GM13976 (cell line): ENCODE measurements around the gene ADCYAP1R1.

ENCODE experiments used
- DNase-seq: peaks from one replicate; pipeline ENCODE4 v3.0.0; 2012; ENCODE audit warnings: low spot score
- in situ Hi-C: fragments of 300-500 bp; cut with MboI; formaldehyde crosslinking; loops from one replicate; pipeline ENCODE4 v1.12.0; 2022; ENCODE audit warnings: low sequenced_read_pairs, mixed read lengths, inconsistent platforms; ENCODE audit not compliant: unreplicated experiment
- TF ChIP-seq, protein P1 (sequence below): IDR thresholded peaks from 2 replicates; pipeline ENCODE4 v1.5.1; 2012; ENCODE audit warnings: borderline replicate concordance, mild to moderate bottlenecking; ENCODE audit not compliant: insufficient read depth; ENCODE audit errors: extremely low read depth, missing control alignments, control extremely low read depth

Gene ADCYAP1R1

DNA sequence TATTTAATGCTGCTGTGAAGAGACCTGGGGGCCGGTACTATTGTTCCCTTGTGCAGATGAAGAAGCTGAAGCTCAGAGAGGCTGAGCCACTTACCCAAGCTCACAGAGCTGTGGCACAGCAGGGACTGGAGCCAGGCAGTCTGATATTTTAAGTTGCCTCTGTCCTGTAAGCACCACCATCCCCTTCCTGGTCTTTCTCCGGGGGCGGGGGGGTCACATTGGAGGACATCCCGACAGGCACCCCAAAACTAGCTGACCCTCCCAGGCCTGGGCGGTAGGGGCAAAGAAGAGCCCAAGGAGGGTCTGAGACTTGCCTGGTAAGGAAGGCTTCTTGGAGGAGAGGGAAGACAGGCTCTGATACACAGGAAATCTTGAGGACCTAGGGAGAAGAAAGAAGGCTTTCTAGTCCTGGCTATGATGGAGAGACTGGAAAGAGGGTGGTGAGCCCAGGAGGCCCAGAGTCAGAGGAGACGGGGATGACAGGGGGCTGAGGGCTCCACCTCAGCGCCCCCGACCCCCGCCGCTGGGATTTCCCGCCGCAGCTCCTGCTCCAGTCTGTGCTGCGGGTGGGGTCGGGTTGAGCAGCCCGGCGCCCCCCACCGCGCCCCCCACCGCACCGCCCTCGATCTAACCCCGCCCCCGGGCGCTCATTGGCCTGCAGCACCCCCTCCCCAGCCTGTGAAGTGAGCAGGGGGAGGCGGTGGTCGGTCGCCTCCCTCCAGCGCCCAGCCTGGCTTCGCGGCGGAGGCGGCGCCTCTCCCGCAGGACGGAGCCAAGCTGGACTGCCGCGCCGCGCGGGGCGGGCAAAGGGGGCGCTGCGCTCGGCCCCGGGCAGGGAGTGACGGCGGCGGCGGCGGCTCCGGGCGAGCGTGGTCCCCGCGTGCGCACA lies at the start of gene ADCYAP1R1:
TSS of gene ADCYAP1R1 (plus strand) at position 711 of the 889 bp plus-strand sequence. CDS start 10,957 bp downstream, outside the sequence.
- DNase-seq, result no peak
- in situ Hi-C loops, result no loop called here
- TF ChIP-seq, protein P1, sequence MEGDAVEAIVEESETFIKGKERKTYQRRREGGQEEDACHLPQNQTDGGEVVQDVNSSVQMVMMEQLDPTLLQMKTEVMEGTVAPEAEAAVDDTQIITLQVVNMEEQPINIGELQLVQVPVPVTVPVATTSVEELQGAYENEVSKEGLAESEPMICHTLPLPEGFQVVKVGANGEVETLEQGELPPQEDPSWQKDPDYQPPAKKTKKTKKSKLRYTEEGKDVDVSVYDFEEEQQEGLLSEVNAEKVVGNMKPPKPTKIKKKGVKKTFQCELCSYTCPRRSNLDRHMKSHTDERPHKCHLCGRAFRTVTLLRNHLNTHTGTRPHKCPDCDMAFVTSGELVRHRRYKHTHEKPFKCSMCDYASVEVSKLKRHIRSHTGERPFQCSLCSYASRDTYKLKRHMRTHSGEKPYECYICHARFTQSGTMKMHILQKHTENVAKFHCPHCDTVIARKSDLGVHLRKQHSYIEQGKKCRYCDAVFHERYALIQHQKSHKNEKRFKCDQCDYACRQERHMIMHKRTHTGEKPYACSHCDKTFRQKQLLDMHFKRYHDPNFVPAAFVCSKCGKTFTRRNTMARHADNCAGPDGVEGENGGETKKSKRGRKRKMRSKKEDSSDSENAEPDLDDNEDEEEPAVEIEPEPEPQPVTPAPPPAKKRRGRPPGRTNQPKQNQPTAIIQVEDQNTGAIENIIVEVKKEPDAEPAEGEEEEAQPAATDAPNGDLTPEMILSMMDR, result no peak

- no peak for DNase-seq
- in situ Hi-C loops, result no loop called here
- TF ChIP-seq, protein P1, result no peak
Observed at GRCh38 chr7:31003097-31003496, 49.0 kb upstream of the ADCYAP1R1 start.

GRCh38 chr7:31003721-31004120 lies 48.4 kb upstream of the ADCYAP1R1 start:
- in situ Hi-C loops, result no loop called here
- DNase-seq, result no peak
- TF ChIP-seq, protein P1, result no peak

GRCh38 chr7:31004393-31004792 lies 47.7 kb upstream of the ADCYAP1R1 start:
- TF ChIP-seq, protein P1, result no peak
- DNase-seq, result no peak
- in situ Hi-C loops, result no loop called here

DNA sequence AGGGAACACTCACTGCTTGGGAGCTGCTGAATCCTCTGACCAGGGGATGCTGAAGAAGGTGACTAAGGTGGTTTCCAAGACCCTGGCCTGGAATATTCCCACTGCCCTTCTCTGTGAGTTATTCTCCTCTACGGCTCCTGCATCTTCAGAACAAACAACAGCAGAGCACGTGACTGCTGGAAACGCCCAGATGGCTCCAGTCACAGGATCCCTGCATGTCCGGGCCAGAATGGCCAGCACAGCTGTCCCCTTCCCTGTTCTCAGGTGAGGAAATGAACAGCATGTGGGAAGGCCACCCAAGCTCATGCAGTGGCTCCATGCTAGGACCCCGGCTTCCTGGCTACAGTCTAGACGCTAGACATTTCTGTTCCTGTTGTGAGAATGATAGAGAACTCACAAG lies 45.3 kb upstream of the ADCYAP1R1 start:
- TF ChIP-seq, protein P1, result no peak
- no peak for DNase-seq

DNA sequence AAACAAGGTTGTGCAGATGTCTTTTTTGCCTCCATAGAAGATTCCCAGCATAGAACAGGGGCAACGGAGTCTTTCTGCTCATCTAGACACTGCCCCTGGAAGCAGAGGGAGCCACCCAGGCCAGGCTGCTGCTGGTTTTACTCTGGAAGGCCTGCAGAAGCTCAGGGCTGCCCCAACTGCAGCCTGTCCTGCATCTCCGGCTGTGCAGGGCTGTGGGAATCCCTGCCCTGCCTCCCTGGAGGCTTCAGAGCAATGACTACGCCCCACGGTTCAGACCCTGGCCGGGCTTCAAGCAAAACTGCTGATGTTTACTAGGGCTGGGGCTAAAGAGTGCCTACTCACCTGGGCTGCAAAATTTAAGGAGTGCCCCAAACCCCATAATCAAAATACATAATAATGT lies 44.5 kb upstream of the ADCYAP1R1 start:
- in situ Hi-C loops, result no loop called here
- no peak for DNase-seq
- TF ChIP-seq, protein P1, result no peak

More for the DNA sequence above, 45.3 kb upstream of the ADCYAP1R1 start:
- in situ Hi-C loops, result no loop called here
